Keratinocyte (primary cell): Measurements from ENCODE around the gene ADCY7. TPM values are rescaled to one million over a fixed set of nuclear protein-coding genes. Genes with fewer than 3 reads are reported as not detected.

Experiments
- DNase-seq: peaks from one replicate; pipeline ENCODE4 v3.0.0-alpha.2; 2011; ENCODE audit warnings: low read depth, missing footprints, low spot score
- FAIRE-seq: peaks from 2 replicates; lab custom pipeline; 2011; peaks lifted over from hg19 to GRCh38; lab: Jason Lieb, UNC
- H2AFZ ChIP-seq: 2 replicates; pipeline ENCODE4 v1.6.0; 2012; ENCODE audit warnings: low read length, control low read depth, inconsistent platforms; ENCODE audit not compliant: control insufficient read depth
- H3K27ac ChIP-seq: 2 replicates; pipeline ENCODE4 v1.5.1; 2011; ENCODE audit warnings: low read length; ENCODE audit not compliant: control insufficient read depth, insufficient read depth
- H3K27me3 ChIP-seq: 3 replicates; pipeline ENCODE4 v1.6.0; 2011; ENCODE audit warnings: low read length; ENCODE audit not compliant: control insufficient read depth, insufficient read depth; ENCODE audit errors: extremely low read depth
- H3K36me3 ChIP-seq, 2 experiments: 2 replicates in 1 of 2; 3 replicates in 1 of 2; pipeline ENCODE4 v1.5.1; 2011; ENCODE audit warnings: low read length in 2 of 2, mild to moderate bottlenecking in 1 of 2; ENCODE audit not compliant: control insufficient read depth in 2 of 2, insufficient read depth in 2 of 2; ENCODE audit errors: extremely low read depth in 1 of 2
- H3K4me1 ChIP-seq: 3 replicates; pipeline ENCODE4 v1.5.1; 2011; ENCODE audit warnings: low read length; ENCODE audit not compliant: control insufficient read depth, insufficient read depth; ENCODE audit errors: extremely low read depth
- H3K4me2 ChIP-seq: 3 replicates; pipeline ENCODE4 v1.6.0; 2011; ENCODE audit warnings: low read depth, low read length; ENCODE audit not compliant: control insufficient read depth, insufficient read depth; ENCODE audit errors: extremely low read depth
- H3K4me3 ChIP-seq, 3 experiments: fragments of 200-600 bp in 1 of 3; sonication (generic) in 1 of 3; 2 replicates in 2 of 3; 3 replicates in 1 of 3; pipeline ENCODE4 v1.5.1; 2011 to 2016; ENCODE audit warnings: low read length in 3 of 3, mild to moderate bottlenecking in 3 of 3, control low read depth in 2 of 3, inconsistent platforms in 1 of 3, low read depth in 1 of 3, mixed read lengths in 1 of 3, mixed run types in 1 of 3, moderate library complexity in 1 of 3; ENCODE audit not compliant: control insufficient read depth in 2 of 3, insufficient read depth in 2 of 3; ENCODE audit errors: extremely low read depth in 1 of 3
- H3K79me2 ChIP-seq: 2 replicates; pipeline ENCODE4 v1.6.0; 2012; ENCODE audit warnings: low read length; ENCODE audit not compliant: control insufficient read depth, insufficient read depth
- H3K9ac ChIP-seq: 3 replicates; pipeline ENCODE4 v1.6.0; 2011; ENCODE audit warnings: low read length; ENCODE audit not compliant: control insufficient read depth, insufficient read depth; ENCODE audit errors: extremely low read depth
- H3K9me1 ChIP-seq: 3 replicates; pipeline ENCODE4 v1.6.0; 2011; ENCODE audit warnings: low read length; ENCODE audit not compliant: control insufficient read depth, insufficient read depth; ENCODE audit errors: extremely low read depth
- H3K9me3 ChIP-seq: 2 replicates; pipeline ENCODE4 v1.5.1; 2012; ENCODE audit warnings: low read depth, low read length; ENCODE audit not compliant: control insufficient read depth
- H4K20me1 ChIP-seq: 3 replicates; pipeline ENCODE4 v1.6.0; 2011; ENCODE audit warnings: low read length; ENCODE audit not compliant: control insufficient read depth, insufficient read depth; ENCODE audit errors: extremely low read depth
- CTCF ChIP-seq, 3 experiments: IDR thresholded peaks in 1 of 3; conservative IDR thresholded peaks in 1 of 3; optimal IDR thresholded peaks in 1 of 3; 2 replicates in 2 of 3; 3 replicates in 1 of 3; pipeline versions ENCODE3 to v1.5.1; 2011; ENCODE audit warnings: low read length in 3 of 3, mild to moderate bottlenecking in 3 of 3, moderate library complexity in 2 of 3, control low read depth in 1 of 3, inconsistent platforms in 1 of 3; ENCODE audit not compliant: insufficient read depth in 2 of 3; ENCODE audit errors: extremely low read depth in 1 of 3
- EZH2 ChIP-seq: IDR thresholded peaks from one replicate; pipeline ENCODE4 v1.6.1; 2012; ENCODE audit warnings: inconsistent platforms, mild to moderate bottlenecking, low read length, moderate library complexity
- dilution Hi-C: fragments of 300-500 bp; cut with MboI; formaldehyde crosslinking; loops from one replicate; pipeline ENCODE4 v1.7.0; 2020; ENCODE audit warnings: low sequenced_read_pairs; ENCODE audit not compliant: extremely low pct_ligation_motif_present
- polyA plus RNA-seq, 5 experiments: library from polyadenylated mRNA; depleted of rRNA in 3 of 5; stranded (reverse) in 3 of 5; stranded (forward) in 1 of 5; unstranded in 1 of 5; fragments of >200 nt; gene quantifications; 1 replicate in 1 of 5; 2 replicates in 3 of 5; 3 replicates in 1 of 5; pipeline versions ENCODE4 v1.2.1 to v1.2.3, GENCODE V29; 2011 to 2012; ENCODE audit warnings: missing spikeins in 2 of 5, low read depth in 1 of 5, low replicate concordance in 1 of 5

ADCY7 gene
- polyA plus RNA-seq, 1 donor (not counting 4 experiments of a cell fraction or from before 2014, with no cell fraction given), result 5.1 TPM

GRCh38 chr16:50268352-50268751, 2.0 kb downstream of the ADCY7 start:
- dilution Hi-C loops, result no loop called here
- no peaks in the 10 kb centered on the region for H3K27me3 ChIP-seq
- H4K20me1 ChIP-seq, result no peaks in the 10 kb centered on the region
- TF ChIP-seq EZH2 (no peak), CTCF (optimal IDR thresholded peaks at IDR 0.05 in 1 of 3, IDR thresholded peaks at IDR 0.05 in 1 of 3, conservative IDR thresholded peaks at IDR 0.05 in 1 of 3; ENCODE audit: extremely low read depth in 1 of 3, insufficient read depth in 2 of 3, low read length in 3 of 3) (no peak)
- H3K4me3 ChIP-seq, result no peak overlapping the region
- DNase-seq (no peak), FAIRE-seq (no peak)
- peaks cover 18% of the 10 kb centered on the region for H3K4me1 ChIP-seq
- H3K9ac ChIP-seq, result no peak overlapping the region
- no peaks in the 10 kb centered on the region for H3K9me1 ChIP-seq
- H2AFZ ChIP-seq, result no peak overlapping the region
- no peak overlapping the region for H3K27ac ChIP-seq
- H3K4me2 ChIP-seq, result no peak overlapping the region
- no peaks in the 10 kb centered on the region for H3K36me3 ChIP-seq
- H3K9me3 ChIP-seq, result no peaks in the 10 kb centered on the region
- no peaks in the 10 kb centered on the region for H3K79me2 ChIP-seq

- DNase-seq, result no peak
- Histone ChIP-seq H3K27me3 (no peaks in the 10 kb centered on the region), H3K36me3 (no peaks in the 10 kb centered on the region), H3K4me3 (no peak overlapping the region), H3K9me3 (no peaks in the 10 kb centered on the region), H3K9me1 (no peaks in the 10 kb centered on the region), H3K9ac (no peak overlapping the region), H3K27ac (no peak overlapping the region), H2AFZ (no peak overlapping the region), H4K20me1 (no peaks in the 10 kb centered on the region), H3K79me2 (no peaks in the 10 kb centered on the region), H3K4me1 (peaks cover 17% of the 10 kb centered on the region), H3K4me2 (no peak overlapping the region)
- no peak for TF ChIP-seq EZH2
- TF ChIP-seq CTCF (optimal IDR thresholded peaks at IDR 0.05 in 1 of 3, IDR thresholded peaks at IDR 0.05 in 1 of 3, conservative IDR thresholded peaks at IDR 0.05 in 1 of 3; ENCODE audit: extremely low read depth in 1 of 3, insufficient read depth in 2 of 3, low read length in 3 of 3), result no peak
- dilution Hi-C loops, result no loop called here
- FAIRE-seq, result no peak
These were observed 2.8 kb downstream of the ADCY7 start for GRCh38 chr16:50269061-50269705.
